Type B pancreatic cell (in vitro differentiated cells): ENCODE data around the gene PPP1R1C. TPM values are rescaled to one million over a fixed set of nuclear protein-coding genes. Genes with fewer than 3 reads are reported as not detected.

Source experiments
- DNase-seq: peaks from one replicate; pipeline ENCODE4 v3.0.0; 2021; ENCODE audit warnings: mixed read lengths; ENCODE audit not compliant: unreplicated experiment; ENCODE audit errors: extremely low spot score
- H3K27ac Mint-ChIP-seq: 2 replicates; pipeline ENCODE4 v1.8.0; 2021; ENCODE audit warnings: mild to moderate bottlenecking, mixed read lengths
- H3K27me3 Mint-ChIP-seq: 2 replicates; pipeline ENCODE4 v1.8.0; 2021; ENCODE audit warnings: mixed read lengths
- H3K36me3 Mint-ChIP-seq: 2 replicates; pipeline ENCODE4 v1.8.0; 2021; ENCODE audit warnings: mixed read lengths
- H3K4me1 Mint-ChIP-seq: one replicate; pipeline ENCODE4 v1.8.0; 2021; ENCODE audit warnings: mixed read lengths; ENCODE audit not compliant: unreplicated experiment
- H3K4me3 Mint-ChIP-seq: 2 replicates; pipeline ENCODE4 v1.8.0; 2021; ENCODE audit warnings: mild to moderate bottlenecking, mixed read lengths
- H3K9me3 Mint-ChIP-seq: 2 replicates; pipeline ENCODE4 v1.8.0; 2021; ENCODE audit warnings: mixed read lengths
- total RNA-seq: library from RNA; stranded (reverse); gene quantifications from 2 replicates; pipeline ENCODE4 v1.2.1, GENCODE V29; 2021; ENCODE audit warnings: low replicate concordance
- TF ChIP-seq, protein P1 (sequence below): fragments of 200-600 bp; sonication (generic); conservative IDR thresholded peaks from 2 replicates; pipeline ENCODE4 v1.5.0; 2021; ENCODE audit warnings: antibody characterized with exemption, mild to moderate bottlenecking

The PPP1R1C gene
- total RNA-seq, 1 donor from 2014 or later: 1.4 TPM

DNA sequence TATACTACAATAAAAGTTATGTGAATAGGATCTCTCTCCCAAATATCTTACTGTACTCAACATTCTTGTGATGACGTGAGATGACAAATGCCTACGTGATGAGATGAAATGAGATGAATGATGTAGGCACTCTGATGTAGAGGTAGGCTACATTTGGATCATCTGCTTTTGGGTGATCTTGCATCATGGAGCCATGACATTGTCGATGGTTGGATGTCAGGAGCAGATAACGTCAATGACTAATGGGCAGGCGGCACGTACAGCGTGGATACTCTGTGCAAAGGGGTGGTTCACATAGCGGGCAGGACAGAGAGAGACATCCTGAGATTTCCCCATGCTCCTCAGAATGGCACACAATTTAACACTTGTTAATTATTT is 40.8 kb upstream of the PPP1R1C start:
- H3K9me3 Mint-ChIP-seq: peaks cover 17% of the 10 kb centered on the region
- no peak overlapping the region for H3K27ac Mint-ChIP-seq
- no peaks in the 10 kb centered on the region for H3K36me3 Mint-ChIP-seq
- TF ChIP-seq, protein P1, sequence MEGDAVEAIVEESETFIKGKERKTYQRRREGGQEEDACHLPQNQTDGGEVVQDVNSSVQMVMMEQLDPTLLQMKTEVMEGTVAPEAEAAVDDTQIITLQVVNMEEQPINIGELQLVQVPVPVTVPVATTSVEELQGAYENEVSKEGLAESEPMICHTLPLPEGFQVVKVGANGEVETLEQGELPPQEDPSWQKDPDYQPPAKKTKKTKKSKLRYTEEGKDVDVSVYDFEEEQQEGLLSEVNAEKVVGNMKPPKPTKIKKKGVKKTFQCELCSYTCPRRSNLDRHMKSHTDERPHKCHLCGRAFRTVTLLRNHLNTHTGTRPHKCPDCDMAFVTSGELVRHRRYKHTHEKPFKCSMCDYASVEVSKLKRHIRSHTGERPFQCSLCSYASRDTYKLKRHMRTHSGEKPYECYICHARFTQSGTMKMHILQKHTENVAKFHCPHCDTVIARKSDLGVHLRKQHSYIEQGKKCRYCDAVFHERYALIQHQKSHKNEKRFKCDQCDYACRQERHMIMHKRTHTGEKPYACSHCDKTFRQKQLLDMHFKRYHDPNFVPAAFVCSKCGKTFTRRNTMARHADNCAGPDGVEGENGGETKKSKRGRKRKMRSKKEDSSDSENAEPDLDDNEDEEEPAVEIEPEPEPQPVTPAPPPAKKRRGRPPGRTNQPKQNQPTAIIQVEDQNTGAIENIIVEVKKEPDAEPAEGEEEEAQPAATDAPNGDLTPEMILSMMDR: no peak
- DNase-seq: no peak
- no peak overlapping the region for H3K4me3 Mint-ChIP-seq
- H3K27me3 Mint-ChIP-seq: no peaks in the 10 kb centered on the region
- peaks cover 23% of the 10 kb centered on the region for H3K4me1 Mint-ChIP-seq

DNA sequence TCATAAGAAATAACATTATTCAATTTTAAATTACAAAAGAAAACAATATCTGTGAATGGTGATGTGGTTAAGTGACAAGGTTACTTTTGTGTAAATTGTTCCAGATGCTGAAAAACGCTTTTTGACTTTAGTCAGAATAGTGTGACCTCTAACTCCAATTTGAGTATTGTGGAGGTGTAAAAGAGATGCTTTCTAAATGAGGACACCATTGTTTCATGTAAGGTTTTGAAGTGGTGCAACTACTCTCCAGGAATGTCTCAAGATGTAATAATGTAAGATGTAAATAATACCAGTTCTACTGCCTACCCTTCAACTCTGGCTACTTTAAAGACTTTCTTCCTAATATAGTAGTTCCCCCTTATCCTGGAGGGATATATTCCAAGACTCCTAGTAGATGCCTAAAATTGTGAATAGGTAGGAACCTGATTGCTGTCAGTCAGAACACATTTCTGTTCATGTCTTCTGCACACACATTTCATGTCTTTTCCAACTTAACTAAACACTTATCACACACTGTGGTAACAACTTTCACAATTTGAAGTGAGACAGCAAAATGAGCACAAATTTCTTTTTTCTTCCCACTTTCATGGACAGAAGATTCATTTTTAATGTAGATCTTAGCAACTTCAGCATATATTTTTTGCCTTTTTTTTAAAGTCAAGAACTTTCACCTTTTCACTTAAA is 39.1 kb upstream of the PPP1R1C start:
- DNase-seq: no peak
- TF ChIP-seq, protein P1: no peak
- peak overlapping the region; percentile 18 for H3K4me3 Mint-ChIP-seq
- peaks cover 18% of the 10 kb centered on the region for H3K9me3 Mint-ChIP-seq
- H3K27ac Mint-ChIP-seq: peak overlapping the region; percentile 83
- H3K36me3 Mint-ChIP-seq: no peaks in the 10 kb centered on the region
- peaks cover 26% of the 10 kb centered on the region for H3K4me1 Mint-ChIP-seq
- H3K27me3 Mint-ChIP-seq: no peaks in the 10 kb centered on the region

DNA sequence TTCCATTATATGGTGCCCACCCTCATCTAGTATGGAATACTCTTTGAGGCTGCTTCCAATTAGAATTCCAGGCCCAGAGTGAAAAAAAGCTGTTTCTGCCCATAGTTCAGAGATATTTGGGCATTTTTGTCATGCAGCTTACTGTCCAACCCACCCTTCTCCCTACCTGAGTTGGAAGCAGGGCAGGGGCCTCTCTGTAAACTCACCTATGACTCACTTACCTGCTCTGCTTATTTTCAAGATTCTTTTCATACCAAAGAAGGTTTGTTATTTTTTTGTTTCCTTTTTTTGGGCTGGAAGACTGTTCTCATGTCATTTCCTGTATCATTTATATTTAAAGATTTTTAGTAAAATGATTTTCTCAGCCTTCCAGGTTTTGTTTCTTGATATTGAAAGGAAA is 38.4 kb upstream of the PPP1R1C start:
- H3K36me3 Mint-ChIP-seq: no peaks in the 10 kb centered on the region
- peaks cover 28% of the 10 kb centered on the region for H3K4me1 Mint-ChIP-seq
- no peaks in the 10 kb centered on the region for H3K27me3 Mint-ChIP-seq
- H3K4me3 Mint-ChIP-seq: peak overlapping the region; percentile 14
- H3K27ac Mint-ChIP-seq: peak overlapping the region; percentile 83
- TF ChIP-seq, protein P1: no peak
- no peak for DNase-seq
- peaks cover 18% of the 10 kb centered on the region for H3K9me3 Mint-ChIP-seq

DNA sequence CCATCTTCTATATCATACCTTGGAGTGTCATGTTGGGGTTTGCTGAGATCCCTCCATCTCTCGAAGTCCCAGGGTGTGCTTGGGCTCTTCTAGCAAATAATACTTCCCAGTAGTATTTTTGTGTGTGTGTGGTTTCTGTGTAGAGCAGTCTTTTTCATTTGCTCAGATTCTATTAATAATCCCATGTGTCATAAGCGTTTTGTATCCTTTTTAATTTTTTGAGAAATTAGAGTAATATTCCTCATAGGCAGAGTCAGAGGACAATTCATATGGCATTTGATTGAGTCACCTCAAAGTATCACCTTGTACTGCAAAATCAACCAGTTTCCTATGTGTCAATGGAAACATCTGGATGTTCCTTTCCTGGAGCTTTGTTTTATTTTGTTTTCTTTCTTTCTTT is 37.4 kb upstream of the PPP1R1C start:
- H3K36me3 Mint-ChIP-seq: no peaks in the 10 kb centered on the region
- H3K9me3 Mint-ChIP-seq: peaks cover 18% of the 10 kb centered on the region
- H3K27me3 Mint-ChIP-seq: no peaks in the 10 kb centered on the region
- DNase-seq: no peak
- TF ChIP-seq, protein P1: no peak
- peaks cover 30% of the 10 kb centered on the region for H3K4me1 Mint-ChIP-seq
- peak overlapping the region; percentile 33 for H3K4me3 Mint-ChIP-seq
- peak overlapping the region; percentile 83 for H3K27ac Mint-ChIP-seq

DNA sequence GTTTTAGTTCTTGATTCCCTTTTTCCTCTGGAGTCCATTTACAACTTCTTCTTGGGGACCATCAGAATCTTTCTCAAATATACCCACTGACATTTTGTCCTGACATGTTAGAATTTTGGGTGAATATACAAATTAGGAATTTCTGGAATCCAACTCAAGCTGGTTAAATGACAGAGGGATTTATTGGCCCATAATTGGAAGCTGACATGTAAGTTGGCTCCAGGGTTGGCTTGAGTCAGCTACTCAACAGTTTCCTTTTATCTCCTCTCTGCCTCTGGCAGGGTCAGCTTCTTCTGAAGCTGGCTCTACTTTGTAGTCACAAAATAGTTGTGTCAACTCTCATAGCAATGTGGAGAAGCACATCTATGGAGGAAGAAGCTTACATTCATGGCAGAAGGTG is 36.6 kb upstream of the PPP1R1C start:
- Mint-ChIP-seq H3K27ac (peak overlapping the region; percentile 73), H3K4me3 (peak overlapping the region; percentile 12), H3K9me3 (peaks cover 17% of the 10 kb centered on the region), H3K36me3 (no peaks in the 10 kb centered on the region), H3K4me1 (peaks cover 31% of the 10 kb centered on the region), H3K27me3 (no peaks in the 10 kb centered on the region)
- no peak for DNase-seq
- TF ChIP-seq, protein P1: no peak
